Naive thymus-derived CD8-positive, alpha-beta T cell (primary cell): ENCODE measurements around the gene CLTA. TPM values are rescaled to one million over a fixed set of nuclear protein-coding genes. Genes with fewer than 3 reads are reported as not detected.

Experiments used
- ATAC-seq, 2 donors: fragments of 150-1000 bp; cut with Tn5 transposase in 1 of 2; sonication (Bioruptor Pico), chemical (Tn5 transposase) in 1 of 2; 1 replicate in 1 of 2; 2 replicates in 1 of 2; pipeline ENCODE4 v1.10.0; 2021; ENCODE audit warnings: mild to moderate bottlenecking in 2 of 2, moderate library complexity in 2 of 2
- POLR2A ChIA-PET: fragments of 350-600 bp; sonication (Branson Sonifier 250); formaldehyde crosslinking; loops from one replicate; lab custom pipeline; 2021; ENCODE audit warnings: antibody characterized with exemption; lab: Charles Lee
- DNase-seq, 10 donors: peaks; one replicate each; pipeline versions ENCODE4 v3.0.0 to v3.0.0-alpha.2; 2020 to 2022
- H3K27ac Mint-ChIP-seq, 10 donors: one replicate each; pipeline ENCODE4 v1.8.0; 2020 to 2022; ENCODE audit warnings: mild to moderate bottlenecking in 10 of 10, mixed read lengths in 10 of 10, moderate library complexity in 4 of 10, inconsistent platforms in 1 of 10
- H3K27me3 Mint-ChIP-seq, 5 donors: one replicate each; pipeline ENCODE4 v1.8.0; 2021 to 2022; ENCODE audit warnings: mixed read lengths in 5 of 5
- H3K36me3 Mint-ChIP-seq, 3 donors: one replicate each; pipeline ENCODE4 v1.8.0; 2020 to 2022; ENCODE audit warnings: mixed read lengths in 3 of 3, mild to moderate bottlenecking in 2 of 3, inconsistent platforms in 1 of 3
- H3K4me1 Mint-ChIP-seq, 4 donors: one replicate each; pipeline ENCODE4 v1.8.0; 2021 to 2022; ENCODE audit warnings: mixed read lengths in 4 of 4
- H3K4me3 Mint-ChIP-seq, 10 donors: one replicate each; pipeline ENCODE4 v1.8.0; 2020 to 2022; ENCODE audit warnings: mild to moderate bottlenecking in 10 of 10, mixed read lengths in 10 of 10, moderate library complexity in 6 of 10, inconsistent platforms in 1 of 10
- H3K9me3 Mint-ChIP-seq, 9 donors: one replicate each; pipeline ENCODE4 v1.8.0; 2020 to 2022; ENCODE audit warnings: mixed read lengths in 9 of 9, mild to moderate bottlenecking in 3 of 9, inconsistent platforms in 1 of 9, moderate library complexity in 1 of 9
- polyA plus RNA-seq, 3 donors: library from polyadenylated mRNA; unstranded; fragments of 300-500 nt; fragmentation: Illumina TruSeq; gene quantifications; one replicate each; pipeline ENCODE4 v1.2.3, GENCODE V29; 2021
- total RNA-seq, 8 experiments: library from RNA in 2 of 8; stranded (reverse) in 2 of 8; gene quantifications; one replicate each; pipeline ENCODE4 v1.2.3 and lab custom pipeline; 2021 to 2026

The CLTA gene
- total and polyA plus RNA-seq, 5 experiments from 2014 or later = 56.7 to 84.5 (median 60.8) TPM

GRCh38 chr9:36249189-36249588 is 58.5 kb downstream of the CLTA start:
- peaks cover 0 to 57% (median 11%) of the 10 kb centered on the region in 3 donors for H3K36me3 Mint-ChIP-seq
- DNase-seq (no peak), ATAC-seq (no peak)
- no peaks in the 10 kb centered on the region for H3K9me3 Mint-ChIP-seq
- POLR2A ChIA-PET = interaction anchor here (2.5 kb wide), 1 partner anchor 9 kb away, joined by 9 read pairs; the partner anchor contains the start of gene GNE
- H3K27me3 Mint-ChIP-seq = no peaks in the 10 kb centered on the region
- peaks cover 15 to 21% (median 19%) of the 10 kb centered on the region in 4 donors for H3K4me1 Mint-ChIP-seq
- no peak overlapping the region for H3K4me3 Mint-ChIP-seq
- H3K27ac Mint-ChIP-seq = no peak overlapping the region

DNA sequence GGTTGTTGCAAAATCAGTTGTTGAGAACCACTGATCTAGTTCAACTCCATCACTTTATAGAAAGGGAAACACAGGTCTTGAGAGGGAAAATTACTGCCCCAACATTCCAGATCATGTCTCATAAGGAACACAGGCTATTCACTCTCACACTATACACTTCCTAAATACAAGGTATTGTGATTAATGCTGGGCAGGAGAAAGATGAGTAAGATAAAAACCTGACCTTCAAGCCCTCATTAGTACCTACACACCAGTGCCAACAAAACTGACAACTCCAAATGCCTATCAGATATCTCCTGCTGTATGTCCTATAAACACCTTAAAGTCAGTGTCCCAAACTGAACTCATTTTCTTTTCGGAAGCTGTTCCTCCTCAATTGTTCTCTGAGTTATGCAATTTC is 59.4 kb downstream of the CLTA start:
- no peaks in the 10 kb centered on the region for H3K9me3 Mint-ChIP-seq
- no peaks in the 10 kb centered on the region for H3K27me3 Mint-ChIP-seq
- H3K4me3 Mint-ChIP-seq = no peak overlapping the region
- ATAC-seq (no peak), DNase-seq (no peak)
- peaks cover 15 to 21% (median 19%) of the 10 kb centered on the region in 4 donors for H3K4me1 Mint-ChIP-seq
- H3K27ac Mint-ChIP-seq = peak overlapping the region in 3 of 10 donors; percentile 0 to 35 (median 13)
- peaks cover 0 to 48% (median 9%) of the 10 kb centered on the region in 3 donors for H3K36me3 Mint-ChIP-seq
- POLR2A ChIA-PET = interaction anchor here (0.7 to 2.5 kb wide), 2 partner anchors 8 to 153 kb away, joined by 3 to 9 read pairs; partner anchors contain the start of gene GNE

DNA sequence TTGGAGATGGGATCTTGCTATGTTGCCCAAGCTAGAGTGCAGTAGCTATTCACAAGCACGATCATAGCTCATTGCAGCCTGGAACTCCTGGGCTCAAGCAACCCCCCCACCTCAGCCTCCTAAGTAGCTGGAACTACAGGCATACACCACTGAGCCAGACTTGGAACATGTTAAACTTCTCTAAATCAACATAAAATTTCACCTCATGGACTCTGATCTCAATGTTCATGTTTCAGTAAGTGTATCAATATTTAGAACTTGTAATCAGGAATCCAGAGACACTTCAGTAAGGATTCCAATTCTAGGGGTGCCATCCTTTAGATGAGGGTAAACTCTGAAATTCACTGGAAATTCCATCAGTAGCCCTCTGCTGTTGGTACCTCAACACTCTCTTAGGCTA is 60.7 kb downstream of the CLTA start:
- POLR2A ChIA-PET = no interaction called here
- H3K36me3 Mint-ChIP-seq = peaks cover 0 to 36% (median 4%) of the 10 kb centered on the region in 3 donors
- no peaks in the 10 kb centered on the region for H3K9me3 Mint-ChIP-seq
- H3K4me3 Mint-ChIP-seq = no peak overlapping the region
- ATAC-seq (no peak), DNase-seq (no peak)
- H3K27me3 Mint-ChIP-seq = no peaks in the 10 kb centered on the region
- peak overlapping the region in 2 of 10 donors; percentile 67 to 80 for H3K27ac Mint-ChIP-seq
- peaks cover 15 to 25% (median 19%) of the 10 kb centered on the region in 4 donors for H3K4me1 Mint-ChIP-seq

DNA sequence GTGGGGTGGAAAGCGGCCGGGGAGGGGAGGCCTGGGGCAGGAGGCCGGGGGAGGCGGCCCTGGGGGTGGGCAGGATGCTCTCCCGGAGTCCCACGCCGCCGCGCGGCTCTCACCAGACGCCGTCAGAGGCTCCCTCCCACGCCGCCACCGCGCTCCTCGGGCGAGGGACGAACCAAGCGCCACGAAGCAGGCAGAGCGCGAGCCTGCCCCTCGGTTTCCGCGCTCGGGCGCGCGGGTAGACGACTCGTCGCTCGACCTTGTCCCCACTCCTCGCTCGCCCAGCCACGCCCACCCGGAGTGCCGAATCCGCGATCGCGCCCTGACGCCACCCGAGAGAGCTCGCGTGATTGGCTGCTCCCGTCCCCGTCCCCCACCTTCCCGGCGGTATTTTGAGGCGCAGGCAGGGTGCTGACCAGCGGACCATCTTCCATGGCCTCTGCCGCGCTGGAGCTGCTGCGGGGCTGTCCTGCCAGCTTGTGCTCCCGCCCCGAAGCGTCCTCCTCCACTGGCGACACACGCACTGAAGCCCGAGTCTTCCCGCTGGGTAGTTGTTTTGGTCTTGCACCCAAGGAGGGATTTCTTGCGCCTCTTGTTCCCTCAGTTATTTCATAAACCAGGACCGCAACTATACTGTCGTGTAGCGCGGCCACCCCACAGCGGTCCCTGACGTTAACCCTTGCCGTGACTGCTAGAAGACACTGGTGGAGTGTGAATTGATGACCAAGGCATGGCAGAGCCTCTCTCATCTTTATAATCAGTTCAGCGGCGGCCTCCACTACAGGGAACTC is 67.7 kb downstream of the CLTA start, which contains the start of gene GNE:
GNE (minus strand) TSS at position 241 of the 788 bp plus-strand sequence. CDS start 9,093 bp downstream, outside the sequence.
- peaks cover 4 to 27% (median 15%) of the 10 kb centered on the region in 4 donors for H3K4me1 Mint-ChIP-seq
- POLR2A ChIA-PET = interaction anchor here (0.6 to 2.4 kb wide), 5 partner anchors 9 to 526 kb away, joined by 3 to 14 read pairs (median 3); partner anchors contain the start of genes CLTA and CREB3
- ATAC-seq = peak; percentile 88 to 91
- peaks cover 0 to under 1% (median 0%) of the 10 kb centered on the region in 3 donors for H3K36me3 Mint-ChIP-seq
- H3K27me3 Mint-ChIP-seq = no peaks in the 10 kb centered on the region
- peak within 1 kb of the TSS; percentile 96 to 98 (median 98) for H3K4me3 Mint-ChIP-seq
- H3K9me3 Mint-ChIP-seq = no peaks in the 10 kb centered on the region
- H3K27ac Mint-ChIP-seq = peak within 1 kb of the TSS; percentile 92 to 98 (median 96)
- peak; percentile 92 to 98 (median 96) for DNase-seq

GRCh38 chr9:36258996-36259533 is 68.3 kb downstream of the CLTA start:
- ATAC-seq (no peak), DNase-seq (no peak)
- H3K27me3 Mint-ChIP-seq = no peaks in the 10 kb centered on the region
- no peaks in the 10 kb centered on the region for H3K36me3 Mint-ChIP-seq
- peaks cover 4 to 23% (median 15%) of the 10 kb centered on the region in 4 donors for H3K4me1 Mint-ChIP-seq
- H3K27ac Mint-ChIP-seq = peak overlapping the region; percentile 92 to 98 (median 96)
- no peaks in the 10 kb centered on the region for H3K9me3 Mint-ChIP-seq
- POLR2A ChIA-PET = interaction anchor here (1.0 to 2.4 kb wide), 4 partner anchors 10 to 143 kb away, joined by 3 to 14 read pairs (median 6); partner anchors contain the start of gene CLTA
- peak overlapping the region; percentile 96 to 98 (median 98) for H3K4me3 Mint-ChIP-seq

Other genes starting within 250 kb of the CLTA start
- gene OR2S2, start 232.8 kb upstream of the CLTA start, total RNA-seq = not detected
- not detected for gene OR2S2, start 232.8 kb upstream of the CLTA start, polyA plus RNA-seq
- gene RECK, start 154.0 kb upstream of the CLTA start, total RNA-seq = 10 to 100 TPM in 1 of 2 experiments, 1 to 10 TPM in 1; 9.8 to 12.1 TPM
- 10 to 100 TPM; 13.2 to 14.8 (median 13.5) TPM for gene RECK, start 154.0 kb upstream of the CLTA start, polyA plus RNA-seq
- 1 to 10 TPM; 7.0 to 7.6 TPM for gene GLIPR2, start 54.2 kb upstream of the CLTA start, total RNA-seq
- 10 to 100 TPM; 43.2 to 78.9 (median 55.3) TPM for gene GLIPR2, start 54.2 kb upstream of the CLTA start, polyA plus RNA-seq
- gene CCIN, start 21.5 kb upstream of the CLTA start, total RNA-seq = under 1 TPM in 1 of 2 experiments, not detected in 1; 0.19 TPM
- under 1 TPM in 1 of 3 donors, not detected in 2; 0.09 TPM for gene CCIN, start 21.5 kb upstream of the CLTA start, polyA plus RNA-seq
- gene GNE, start 67.5 kb downstream of the CLTA start, total RNA-seq = 10 to 100 TPM; 16.5 to 17.4 TPM
- 1 to 10 TPM; 3.7 to 6.1 (median 4.5) TPM for gene GNE, start 67.5 kb downstream of the CLTA start, polyA plus RNA-seq
- 10 to 100 TPM; 73.6 to 86.7 TPM for gene RNF38, start 209.3 kb downstream of the CLTA start, total RNA-seq
- gene RNF38, start 209.3 kb downstream of the CLTA start, polyA plus RNA-seq = 10 to 100 TPM; 10.6 to 23.9 (median 15.9) TPM